AG08395 (cell line): ENCODE data around the gene ARHGEF28.
A peak's percentile ranks its signal among the peaks of the same experiment; 100 is the strongest.

Experiments used
- DNase-seq: peaks from one replicate; pipeline ENCODE4 v3.0.0; 2012; ENCODE audit warnings: mixed read lengths, low spot score

ARHGEF28 gene

DNA sequence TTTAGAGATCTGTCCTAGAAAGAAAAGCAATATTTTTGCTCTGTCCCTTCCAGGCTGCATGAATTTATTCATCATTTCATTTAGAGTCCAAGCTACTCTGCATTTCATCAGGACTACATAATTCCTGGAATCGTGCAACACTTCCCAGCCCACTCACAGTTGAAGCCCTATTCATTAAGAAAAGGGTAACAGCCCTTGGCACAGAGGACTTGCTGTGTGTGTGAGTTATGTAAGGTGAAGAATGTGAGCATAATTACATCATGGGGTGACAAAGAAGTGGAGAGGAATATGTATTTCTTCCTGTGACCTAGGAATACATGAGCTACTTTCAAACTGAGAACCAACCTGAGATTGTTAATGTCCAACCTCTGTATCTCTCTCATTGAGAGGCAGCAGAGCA is 317.4 kb downstream of the ARHGEF28 start:
- no peak for DNase-seq

DNA sequence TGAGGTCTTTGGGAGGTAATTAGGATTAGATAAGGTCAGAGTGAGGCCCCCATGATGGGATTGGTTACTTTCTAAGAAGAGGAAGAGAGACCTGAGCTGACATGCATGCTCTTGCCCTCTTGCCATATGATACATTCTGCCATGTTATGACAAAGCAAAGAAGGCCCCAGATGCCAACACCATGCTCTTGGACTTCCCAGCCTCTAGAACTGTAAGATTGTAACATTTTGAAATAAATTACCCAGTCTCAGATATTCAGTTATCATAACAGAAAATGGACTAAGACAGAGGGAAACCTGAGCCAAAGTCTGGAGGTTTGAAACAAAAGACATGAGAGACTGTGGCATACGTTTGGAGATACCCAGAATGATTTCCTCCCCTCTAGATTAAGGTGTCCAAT is 318.6 kb downstream of the ARHGEF28 start:
- no peak for DNase-seq

DNA sequence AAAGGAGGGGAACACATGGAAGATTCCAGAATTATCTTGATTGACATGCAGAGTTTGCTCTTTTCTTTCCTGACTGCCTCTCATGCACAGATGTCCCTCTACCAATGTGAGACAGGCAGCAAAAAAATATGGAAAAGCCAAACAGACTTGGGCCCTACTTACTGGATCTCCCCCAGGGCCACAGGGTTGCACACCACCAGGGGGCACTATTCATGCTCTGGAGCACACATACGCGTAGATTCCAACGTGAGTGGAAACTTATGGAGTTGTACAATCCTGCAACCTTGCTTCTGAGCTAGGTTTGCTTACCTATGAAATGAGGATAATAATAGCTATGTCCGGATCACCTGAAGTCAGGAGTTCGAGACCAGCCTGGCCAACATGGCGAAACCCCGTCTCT is 319.5 kb downstream of the ARHGEF28 start:
- DNase-seq, result no peak

DNA sequence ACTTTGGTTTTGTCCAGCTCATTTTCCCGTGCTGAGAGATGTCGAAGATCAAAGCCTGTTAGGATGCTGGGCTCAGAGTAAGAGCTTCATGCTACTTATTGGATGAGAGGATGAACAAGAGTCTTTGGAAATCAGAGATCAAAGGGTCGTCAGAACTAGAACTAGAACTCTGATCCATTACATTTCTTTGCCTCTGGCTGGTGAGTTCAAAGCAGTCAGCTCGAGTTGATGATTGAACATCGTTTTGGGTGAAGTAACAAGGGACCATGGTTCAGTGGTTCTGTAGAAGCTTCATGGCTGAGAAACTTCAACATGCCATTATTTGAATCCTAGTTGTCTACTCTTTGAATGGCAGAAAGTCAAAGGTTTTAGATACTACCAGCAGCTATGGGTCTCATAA is 320.3 kb downstream of the ARHGEF28 start:
- no peak for DNase-seq

DNA sequence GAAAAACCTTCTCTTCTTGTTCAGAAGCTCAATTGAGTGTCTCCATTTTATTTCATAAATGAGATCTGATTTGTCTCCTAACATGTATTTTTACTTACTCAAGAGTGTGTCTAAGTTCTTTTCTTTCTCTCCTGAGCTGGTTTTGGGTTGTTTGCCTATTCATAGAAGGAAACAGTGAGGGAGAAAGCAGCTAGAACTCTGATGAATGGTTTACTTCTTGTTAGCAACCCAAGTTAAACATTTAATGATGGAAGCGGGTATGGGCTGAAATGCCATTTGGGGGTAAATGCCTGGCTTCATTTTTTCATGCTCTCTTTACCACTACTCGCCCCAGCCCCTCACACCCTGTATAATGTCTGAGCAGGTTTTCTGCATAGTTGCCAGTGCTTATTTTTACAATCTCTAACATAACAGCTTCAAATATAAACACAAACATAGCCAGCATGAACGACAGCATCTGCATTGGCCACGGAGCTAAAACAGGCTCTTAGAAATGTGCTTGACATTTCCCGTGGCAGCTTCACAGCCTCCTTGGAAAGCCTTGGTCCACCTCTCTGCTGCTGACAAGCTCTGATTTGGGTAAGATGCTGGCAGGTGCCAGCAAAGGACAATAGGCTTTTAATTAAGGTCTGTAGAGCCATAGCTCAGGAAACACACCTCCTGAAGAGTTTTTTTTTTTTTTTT is 321.1 kb downstream of the ARHGEF28 start:
- DNase-seq, result no peak

DNA sequence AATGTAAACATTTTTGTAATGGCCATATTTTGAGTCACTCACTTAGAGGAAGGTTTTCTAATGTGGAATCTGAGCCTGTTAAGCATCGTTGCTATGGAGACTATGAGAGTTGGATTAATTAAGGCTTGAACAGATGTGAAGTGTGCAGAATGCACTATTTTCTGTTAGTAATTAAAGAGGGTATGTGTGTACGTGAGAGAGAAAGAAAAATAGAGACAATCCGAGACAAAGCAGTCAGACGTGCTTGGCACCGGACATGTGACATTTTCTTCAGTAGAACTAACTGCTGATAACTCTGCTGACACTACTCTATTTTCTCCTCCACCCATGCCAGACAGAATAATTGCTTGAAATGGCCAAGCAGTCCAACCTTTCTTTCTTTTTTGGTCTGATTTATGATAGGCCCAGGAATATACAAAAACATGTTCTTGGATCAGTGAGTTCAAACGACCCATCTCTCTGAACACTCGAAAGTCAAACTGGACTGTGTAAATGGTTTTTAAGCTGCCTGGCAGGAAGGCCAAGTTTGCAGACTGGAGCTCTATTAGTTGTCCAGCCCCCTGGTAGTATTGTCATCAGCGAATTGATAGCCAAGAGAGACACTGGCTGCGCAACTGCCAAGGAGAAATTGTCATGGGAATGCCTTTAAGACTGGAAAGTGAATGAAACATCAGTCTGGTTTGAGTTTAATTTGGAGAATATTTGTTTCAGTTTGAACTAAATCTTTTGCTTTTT is 322.1 kb downstream of the ARHGEF28 start:
- DNase-seq, result peak; percentile 20

DNA sequence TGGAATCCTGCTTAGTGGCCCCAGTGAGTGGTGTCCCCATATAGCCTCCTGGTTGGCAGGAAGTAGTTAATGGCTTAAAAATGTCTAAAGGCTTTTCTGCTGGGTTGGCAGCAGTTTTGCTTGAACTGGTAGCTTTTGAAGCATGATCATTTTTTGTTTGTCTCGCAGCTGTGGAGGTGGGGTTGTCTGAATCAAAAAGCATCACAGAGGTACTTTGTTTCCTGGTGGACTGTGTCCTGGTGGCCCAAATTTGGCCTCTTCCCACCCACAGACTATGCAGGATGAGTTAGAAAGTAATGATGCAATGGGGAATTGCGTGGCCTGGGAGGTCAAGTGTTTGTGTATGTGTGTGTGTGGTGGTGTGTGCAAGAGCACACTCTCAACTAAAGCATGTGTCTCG is 322.7 kb downstream of the ARHGEF28 start:
- DNase-seq, result peak; percentile 42

DNA sequence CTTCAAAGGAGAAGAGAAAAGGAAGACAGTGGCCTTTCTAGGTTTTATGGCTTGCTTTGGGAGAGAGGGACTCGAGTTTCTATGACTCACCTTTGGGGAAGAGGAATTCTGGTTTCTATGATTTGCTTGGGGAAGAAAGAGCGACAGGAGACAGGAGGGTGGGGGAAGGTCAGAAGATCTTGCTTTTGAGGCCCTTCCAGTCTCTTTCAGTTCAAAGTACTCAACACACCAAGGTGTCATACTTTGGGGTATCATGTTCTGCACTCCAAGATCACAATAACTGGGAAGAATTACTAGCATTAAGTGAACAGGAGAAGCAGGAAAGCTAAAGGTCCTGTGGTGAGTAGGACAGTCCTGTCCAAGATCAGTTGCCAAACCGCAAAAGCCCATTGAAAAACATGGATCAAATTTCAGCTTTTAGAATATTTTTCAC is 324.5 kb downstream of the ARHGEF28 start:
- no peak for DNase-seq

DNA sequence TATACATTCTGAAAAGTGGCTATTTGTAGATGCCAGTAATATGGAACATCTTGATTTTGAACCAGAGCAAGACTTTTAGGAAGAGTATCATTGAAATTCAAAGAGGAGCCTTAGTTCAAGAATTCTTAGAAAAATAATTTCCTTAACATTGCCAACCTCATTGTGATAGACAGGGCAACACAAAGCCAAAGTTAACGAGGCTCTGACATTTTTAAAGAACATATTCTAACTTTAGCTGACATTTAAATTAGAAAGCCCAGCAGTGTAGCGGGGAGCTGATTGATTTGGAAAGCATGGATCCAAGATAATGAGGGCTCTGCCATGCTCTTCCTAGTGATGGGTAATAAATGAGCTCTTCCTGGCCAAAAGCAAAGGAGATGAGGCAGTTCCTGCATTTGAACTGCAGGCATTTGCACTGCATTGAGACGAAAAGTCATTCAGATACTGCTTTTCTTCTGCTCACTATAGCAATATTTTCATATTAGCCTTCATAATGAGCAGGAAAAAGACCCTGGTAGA is 325.0 kb downstream of the ARHGEF28 start:
- no peak for DNase-seq

DNA sequence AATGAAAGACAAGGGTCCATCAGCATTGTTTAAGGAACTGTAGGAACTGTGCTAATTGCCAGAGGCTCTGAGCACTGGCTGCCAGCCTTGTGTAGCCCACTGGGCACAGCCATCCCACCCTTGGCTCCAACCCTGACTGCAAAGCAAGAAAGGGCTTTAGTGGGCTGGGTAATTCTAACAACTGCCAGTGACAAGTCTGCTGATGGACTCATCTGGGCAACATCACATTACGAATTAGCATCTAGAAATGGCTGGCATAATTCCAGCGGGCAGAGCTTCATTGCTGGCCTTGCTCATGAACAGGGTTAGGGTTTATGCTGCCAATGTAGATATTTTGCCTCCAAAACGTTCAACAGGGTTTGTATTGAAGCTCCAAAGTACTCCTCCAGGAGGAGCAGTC is 326.9 kb downstream of the ARHGEF28 start:
- no peak for DNase-seq

DNA sequence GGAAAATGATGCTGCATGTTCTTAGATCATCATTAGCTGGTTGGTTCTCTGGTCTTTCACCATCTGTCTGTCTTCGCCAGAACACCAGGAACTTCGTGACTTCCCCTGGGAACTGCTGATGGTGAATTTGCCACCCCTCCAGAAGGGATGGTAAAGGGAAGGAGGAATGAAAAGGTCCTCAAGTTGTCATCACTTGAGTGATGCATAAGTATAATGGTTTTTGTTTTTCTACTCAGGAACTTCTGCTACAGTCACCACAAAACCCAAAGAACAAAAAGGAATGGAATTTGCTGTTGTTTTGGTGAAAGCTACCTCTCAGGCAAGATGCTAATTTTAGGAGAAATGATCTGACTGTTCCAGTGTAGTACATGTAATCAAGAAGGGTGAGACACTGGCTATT is 328.4 kb downstream of the ARHGEF28 start:
- no peak for DNase-seq

DNA sequence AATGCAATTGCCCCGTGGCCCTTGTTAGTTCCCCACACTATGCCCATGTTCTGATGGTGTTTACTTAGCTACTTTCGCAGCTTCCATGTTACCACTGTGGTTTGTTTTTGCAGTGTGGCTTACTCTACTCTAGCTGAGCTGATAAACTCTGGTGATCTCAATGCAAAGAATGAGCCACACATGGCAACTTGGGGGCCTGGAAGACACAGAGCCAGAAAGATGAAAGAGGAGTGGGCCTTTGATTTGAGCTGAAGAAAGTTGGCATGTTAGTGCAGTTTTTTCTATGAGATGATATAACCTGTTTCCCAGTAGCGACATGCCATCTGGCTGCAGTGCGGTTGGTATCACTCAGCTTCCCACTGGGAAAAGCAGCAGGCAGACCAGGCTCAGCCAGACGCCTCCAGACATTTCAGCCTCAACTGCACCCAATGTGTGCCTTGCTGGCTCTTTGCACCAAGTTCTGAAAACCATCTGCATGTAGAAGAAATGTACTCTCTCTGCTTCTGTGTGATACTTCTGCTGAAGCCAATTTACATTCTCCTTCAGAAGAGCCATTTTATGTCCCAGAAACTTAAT is 329.4 kb downstream of the ARHGEF28 start:
- no peak for DNase-seq

DNA sequence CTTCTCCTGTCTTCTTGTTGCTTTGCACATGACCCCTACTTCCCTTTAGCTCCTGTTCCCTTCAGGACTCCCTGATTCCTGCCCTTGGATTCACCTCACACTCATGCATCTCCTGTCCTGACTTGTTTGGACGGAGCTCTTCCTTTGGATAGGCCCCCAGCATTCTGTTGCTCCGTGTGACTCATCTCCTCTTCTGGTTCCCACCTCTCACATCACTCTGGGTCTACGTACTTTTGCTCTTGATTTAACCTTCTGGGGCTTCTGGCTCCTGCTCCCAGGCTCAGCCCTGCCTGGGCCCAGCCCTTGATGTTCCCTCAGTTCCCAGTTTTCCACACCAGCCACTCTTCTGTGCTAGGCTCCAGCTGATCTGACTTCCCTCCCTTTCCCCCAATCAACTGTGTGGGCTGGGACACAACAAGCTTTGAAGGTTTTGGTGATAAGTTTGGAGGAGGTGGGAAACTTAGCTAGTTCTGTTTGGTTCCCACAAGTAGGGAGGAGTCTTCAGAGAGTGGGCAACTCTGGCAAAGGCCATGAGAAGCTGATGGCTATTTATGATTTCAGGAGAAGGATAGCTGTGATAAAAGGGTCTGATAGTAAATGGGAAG is 331.5 kb downstream of the ARHGEF28 start:
- no peak for DNase-seq

DNA sequence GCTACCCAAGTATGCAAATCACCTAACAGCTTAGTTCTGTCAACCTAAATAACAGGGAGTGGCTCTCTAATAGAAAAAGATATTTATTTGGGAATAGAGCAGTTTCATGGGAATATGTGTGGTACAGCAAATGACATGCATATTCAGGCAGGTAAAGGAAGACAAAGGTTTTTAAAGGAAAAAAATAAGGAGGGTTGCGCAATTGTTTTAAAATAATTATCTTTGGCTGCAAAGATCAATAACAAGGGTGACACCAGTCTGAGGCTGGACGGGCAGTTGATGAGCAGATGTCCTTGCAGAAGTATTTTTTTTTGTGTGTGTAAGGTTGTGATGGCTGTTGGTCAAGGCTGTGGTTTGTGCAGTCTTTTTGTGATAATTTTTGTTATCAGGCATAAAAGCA is 332.0 kb downstream of the ARHGEF28 start:
- no peak for DNase-seq

DNA sequence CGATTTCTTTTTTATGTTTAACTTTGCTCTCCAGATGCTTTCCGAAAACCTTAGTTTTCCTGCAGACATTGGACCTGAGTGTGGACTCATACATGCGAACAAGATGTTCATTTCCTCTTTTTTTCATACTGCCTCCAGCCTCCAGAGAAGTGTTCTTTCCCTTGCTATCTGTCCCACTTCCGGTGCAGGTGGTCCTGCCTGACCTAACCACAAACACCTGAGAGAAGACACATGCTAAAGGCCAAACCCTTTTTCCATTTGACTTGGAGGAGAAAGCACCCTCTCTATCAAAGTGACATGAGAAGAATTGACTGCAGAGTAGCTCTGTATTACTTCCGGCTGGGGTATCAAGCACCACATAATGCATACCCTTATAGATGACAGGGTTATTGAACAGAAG is 334.0 kb downstream of the ARHGEF28 start:
- no peak for DNase-seq

DNA sequence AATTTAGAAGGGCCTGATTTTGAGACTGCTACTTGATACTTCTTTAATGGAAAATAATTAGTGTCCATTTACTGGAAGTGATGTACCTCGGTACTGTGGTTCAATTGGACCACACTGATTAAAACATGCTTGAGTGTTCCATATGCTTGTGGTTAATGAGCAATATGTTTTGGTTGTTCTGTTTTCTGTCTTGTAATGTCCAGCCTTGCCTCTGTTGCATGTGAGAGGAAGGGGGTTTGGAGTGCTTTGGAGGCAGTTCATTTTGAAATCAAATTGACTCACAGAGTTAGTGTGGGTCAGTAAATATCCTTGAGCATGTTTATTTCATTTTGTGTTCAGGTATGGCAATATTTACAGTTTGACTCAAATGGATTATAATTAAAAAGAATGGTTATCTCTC is 334.4 kb downstream of the ARHGEF28 start:
- DNase-seq, result no peak

DNA sequence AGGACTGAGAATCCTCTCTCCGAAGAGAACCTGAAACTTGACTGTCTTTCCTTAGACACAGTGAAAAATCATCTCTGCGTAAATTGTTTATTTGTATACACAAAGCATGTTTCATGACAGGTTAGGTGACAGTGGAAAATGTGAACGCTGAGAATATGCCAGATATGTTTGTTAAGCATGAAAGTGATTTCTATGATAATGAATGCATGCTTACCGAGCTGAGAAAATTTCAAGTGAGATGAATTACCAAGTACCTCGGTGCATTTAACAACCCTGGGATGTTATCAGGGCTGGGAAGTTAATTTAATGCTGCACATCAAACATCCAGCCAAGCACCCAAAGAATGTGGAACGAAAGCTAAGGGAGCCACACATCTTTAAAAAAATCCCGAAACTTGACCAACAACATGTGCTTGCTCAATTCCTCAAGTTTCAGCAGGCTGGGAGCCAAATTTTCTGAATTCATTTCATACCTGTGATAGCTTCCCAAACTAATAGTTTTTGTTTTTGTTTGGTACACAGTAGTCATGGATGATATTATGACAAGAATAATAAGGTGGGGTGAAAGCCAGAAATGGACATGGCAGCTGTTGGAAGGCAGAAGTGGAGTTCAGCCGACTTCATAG is 336.9 kb downstream of the ARHGEF28 start:
- peak; percentile 29 for DNase-seq

DNA sequence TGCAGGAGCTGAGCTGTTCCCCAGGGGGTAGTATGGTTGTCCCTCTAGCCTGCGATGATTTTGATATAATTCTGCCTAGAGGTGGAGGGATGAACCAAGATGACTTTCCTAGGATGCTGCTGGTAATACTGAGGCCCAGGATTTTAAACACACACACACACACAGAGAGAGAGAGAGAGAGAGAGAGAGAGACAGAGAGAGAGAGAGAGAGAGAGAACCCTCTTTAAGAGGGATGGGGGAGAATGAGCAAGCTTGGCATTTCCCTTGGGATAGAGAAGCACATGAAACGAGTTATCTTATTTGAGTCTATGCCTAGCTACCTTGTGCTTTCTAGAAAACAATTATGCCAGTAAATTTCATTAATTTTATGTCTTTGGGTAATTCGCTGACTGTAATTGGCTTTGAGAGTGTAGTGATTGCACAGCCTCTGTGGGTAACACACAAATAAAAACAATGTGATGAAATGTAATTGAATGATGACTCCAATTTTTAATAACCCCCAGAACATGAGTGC is 338.4 kb downstream of the ARHGEF28 start:
- no peak for DNase-seq

DNA sequence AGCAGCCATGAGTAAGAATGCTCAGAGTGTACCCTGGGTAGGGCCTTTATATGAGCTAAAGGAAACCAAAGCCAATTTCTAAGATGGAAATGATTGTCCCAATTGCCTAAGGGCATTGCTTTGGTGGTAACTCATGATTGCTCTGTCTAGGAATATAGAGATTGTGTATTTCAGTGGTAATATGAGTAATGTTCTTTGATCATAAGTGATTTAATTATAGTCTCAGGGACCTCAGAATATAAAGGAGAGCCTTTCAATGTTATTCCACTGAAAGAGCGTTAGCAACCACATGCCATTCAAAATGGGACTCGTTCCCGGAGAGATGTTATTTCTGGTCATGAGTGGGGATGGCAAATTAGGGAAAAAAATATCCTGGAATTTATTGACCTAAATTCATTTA is 340.5 kb downstream of the ARHGEF28 start:
- no peak for DNase-seq

DNA sequence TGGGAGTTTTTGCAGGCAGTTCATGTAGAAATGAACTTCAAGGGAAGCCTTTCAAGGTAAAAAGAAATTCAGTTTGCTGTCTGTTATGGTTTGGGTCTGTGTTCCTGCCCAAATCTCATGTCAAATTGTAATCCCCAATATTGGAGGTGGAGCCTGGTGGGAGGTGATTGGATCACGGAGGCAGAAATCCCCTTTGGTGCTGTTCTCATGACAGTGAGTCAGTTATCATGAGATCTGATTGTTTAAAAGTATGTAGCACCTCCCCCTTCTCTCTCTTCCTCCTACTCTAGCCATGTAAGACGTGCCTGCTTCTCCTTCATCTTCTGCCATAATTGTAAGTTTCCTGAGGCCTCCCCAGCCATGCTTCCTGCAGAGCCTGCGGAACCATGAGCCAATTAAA is 341.4 kb downstream of the ARHGEF28 start:
- no peak for DNase-seq

DNA sequence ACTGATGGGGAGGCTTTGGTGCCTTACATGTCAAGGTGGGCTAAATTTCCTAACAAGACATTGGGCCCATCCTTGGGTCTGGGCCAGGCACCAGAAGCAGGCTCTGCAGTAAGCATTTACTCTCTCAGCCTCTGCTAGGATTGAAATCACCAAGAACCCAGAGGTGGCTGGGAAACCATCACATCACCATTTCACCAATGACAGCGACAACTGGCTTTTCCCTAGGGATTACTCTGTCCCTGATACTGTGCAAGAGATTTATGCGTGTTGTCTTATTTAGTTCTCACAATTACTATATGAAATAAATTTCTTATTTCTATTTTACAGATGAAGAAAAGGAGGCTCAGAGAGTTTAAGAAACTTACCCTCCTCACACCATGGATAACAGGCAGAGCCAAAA is 342.2 kb downstream of the ARHGEF28 start:
- no peak for DNase-seq

DNA sequence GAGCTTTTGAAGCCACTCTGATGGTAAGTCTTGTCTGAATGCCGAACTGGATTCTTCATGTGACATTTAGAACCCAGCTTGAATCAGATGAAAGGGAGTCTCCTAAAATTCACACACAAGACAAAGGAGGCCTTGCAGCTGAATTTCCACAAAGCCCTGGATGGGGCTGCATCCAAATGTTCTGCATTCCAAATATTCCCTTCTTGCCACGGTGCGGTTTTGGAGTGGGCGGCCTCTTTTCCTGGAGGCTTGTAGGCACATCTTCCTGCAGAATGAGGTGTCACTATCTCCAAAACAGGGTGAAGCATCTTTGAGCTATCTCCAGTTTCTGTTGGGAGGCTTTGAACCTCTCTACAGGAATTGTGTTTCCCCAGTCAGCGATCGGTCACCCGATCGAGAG is 342.7 kb downstream of the ARHGEF28 start:
- peak; percentile 15 for DNase-seq
